OCI-LY3 (cell line): ENCODE measurements around the gene SYTL3.

ENCODE experiments used
- H2AFZ ChIP-seq: fragments of 200-600, 300-600 bp; shearing (Covaris generic); 2 replicates; pipeline ENCODE4 v1.6.0; 2014; ENCODE audit warnings: antibody characterized with exemption, low read depth, low read length
- H3K27ac ChIP-seq: fragments of 200-600, 300-600 bp; sonication (generic); 2 replicates; pipeline ENCODE4 v1.5.1; 2014; ENCODE audit warnings: mild to moderate bottlenecking, low read length, moderate library complexity, mixed read lengths
- H3K27me3 ChIP-seq: fragments of 200-600, 300-600 bp; sonication (generic); 2 replicates; pipeline ENCODE4 v1.6.1; 2014; ENCODE audit warnings: low read depth, low read length, mixed read lengths
- H3K36me3 ChIP-seq: fragments of 200-600, 300-600 bp; sonication (generic); replicated peaks from 2 replicates; pipeline ENCODE3; 2014; ENCODE audit warnings: low read depth, low read length, mixed read lengths
- H3K4me1 ChIP-seq: fragments of 300-600, 200-600 bp; sonication (generic); 2 replicates; pipeline ENCODE4 v1.6.1; 2014; ENCODE audit warnings: low read length, mixed read lengths
- H3K4me2 ChIP-seq: fragments of 200-600, 300-600 bp; sonication (generic); 2 replicates; pipeline ENCODE4 v1.6.1; 2014; ENCODE audit warnings: low read length, mixed read lengths
- H3K4me3 ChIP-seq: fragments of 300-600, 200-600 bp; sonication (generic); 2 replicates; pipeline ENCODE4 v1.5.1; 2014; ENCODE audit warnings: antibody characterized with exemption, mild to moderate bottlenecking, low read length, moderate library complexity
- H3K79me2 ChIP-seq: fragments of 300-600, 200-600 bp; shearing (Covaris generic); 2 replicates; pipeline ENCODE4 v1.6.1; 2014; ENCODE audit warnings: mild to moderate bottlenecking, low read length, mixed read lengths
- H3K9ac ChIP-seq: fragments of 300-600, 200-600 bp; shearing (Covaris generic); 2 replicates; pipeline ENCODE4 v1.6.0; 2014; ENCODE audit warnings: mild to moderate bottlenecking, low read length, moderate library complexity
- H3K9me3 ChIP-seq: fragments of 200-600, 300-600 bp; shearing (Covaris generic); 2 replicates; pipeline ENCODE4 v1.6.1; 2014; ENCODE audit warnings: low read length, mixed read lengths; ENCODE audit not compliant: insufficient read depth
- H4K20me1 ChIP-seq: fragments of 200-600, 300-600 bp; sonication (generic); 2 replicates; pipeline ENCODE4 v1.6.1; 2016; ENCODE audit warnings: low read length, mixed read lengths; ENCODE audit not compliant: insufficient read depth
- EZH2phosphoT487 ChIP-seq: fragments of 200-600 bp; shearing (Covaris generic); IDR thresholded peaks from 2 replicates; pipeline ENCODE4 v1.6.1; 2018; ENCODE audit warnings: antibody characterized with exemption, mixed run types, low read depth
- TF ChIP-seq, protein P1 (sequence below): fragments of 200-600, 300-600 bp; sonication (generic); IDR thresholded peaks from 2 replicates; pipeline ENCODE4 v1.5.1; 2014; ENCODE audit warnings: antibody characterized with exemption, low read length, low read depth

The SYTL3 gene

DNA sequence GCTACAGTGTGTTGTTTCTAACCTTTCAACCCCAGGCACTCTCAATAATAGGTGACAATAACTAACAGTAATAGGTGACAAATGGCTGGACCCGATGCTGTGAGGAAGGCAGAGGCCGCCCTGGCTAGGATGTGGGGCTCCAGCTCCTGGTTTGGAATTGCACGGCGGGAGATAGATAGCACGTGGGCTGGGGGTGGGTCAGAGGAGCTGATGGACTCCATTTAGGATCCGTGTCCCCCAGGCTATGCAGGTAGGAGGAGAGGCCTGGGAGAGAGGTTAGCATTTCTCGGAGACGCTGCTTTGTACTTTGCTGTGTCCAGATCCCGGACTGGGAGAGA, 107.9 kb downstream of the SYTL3 start:
- Histone ChIP-seq H3K27ac (no peak overlapping the region), H4K20me1 (no peaks in the 10 kb centered on the region), H2AFZ (no peak overlapping the region), H3K4me1 (peaks cover 6% of the 10 kb centered on the region; the same call in 1 of the 2 replicates), H3K9me3 (no peaks in the 10 kb centered on the region), H3K4me2 (no peak overlapping the region), H3K27me3 (no peaks in the 10 kb centered on the region), H3K79me2 (no peaks in the 10 kb centered on the region), H3K4me3 (no peak overlapping the region), H3K36me3 (no peaks in the 10 kb centered on the region), H3K9ac (no peak overlapping the region)
- TF ChIP-seq EZH2phosphoT487, result no peak
- TF ChIP-seq, protein P1, sequence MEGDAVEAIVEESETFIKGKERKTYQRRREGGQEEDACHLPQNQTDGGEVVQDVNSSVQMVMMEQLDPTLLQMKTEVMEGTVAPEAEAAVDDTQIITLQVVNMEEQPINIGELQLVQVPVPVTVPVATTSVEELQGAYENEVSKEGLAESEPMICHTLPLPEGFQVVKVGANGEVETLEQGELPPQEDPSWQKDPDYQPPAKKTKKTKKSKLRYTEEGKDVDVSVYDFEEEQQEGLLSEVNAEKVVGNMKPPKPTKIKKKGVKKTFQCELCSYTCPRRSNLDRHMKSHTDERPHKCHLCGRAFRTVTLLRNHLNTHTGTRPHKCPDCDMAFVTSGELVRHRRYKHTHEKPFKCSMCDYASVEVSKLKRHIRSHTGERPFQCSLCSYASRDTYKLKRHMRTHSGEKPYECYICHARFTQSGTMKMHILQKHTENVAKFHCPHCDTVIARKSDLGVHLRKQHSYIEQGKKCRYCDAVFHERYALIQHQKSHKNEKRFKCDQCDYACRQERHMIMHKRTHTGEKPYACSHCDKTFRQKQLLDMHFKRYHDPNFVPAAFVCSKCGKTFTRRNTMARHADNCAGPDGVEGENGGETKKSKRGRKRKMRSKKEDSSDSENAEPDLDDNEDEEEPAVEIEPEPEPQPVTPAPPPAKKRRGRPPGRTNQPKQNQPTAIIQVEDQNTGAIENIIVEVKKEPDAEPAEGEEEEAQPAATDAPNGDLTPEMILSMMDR, result no peak

DNA sequence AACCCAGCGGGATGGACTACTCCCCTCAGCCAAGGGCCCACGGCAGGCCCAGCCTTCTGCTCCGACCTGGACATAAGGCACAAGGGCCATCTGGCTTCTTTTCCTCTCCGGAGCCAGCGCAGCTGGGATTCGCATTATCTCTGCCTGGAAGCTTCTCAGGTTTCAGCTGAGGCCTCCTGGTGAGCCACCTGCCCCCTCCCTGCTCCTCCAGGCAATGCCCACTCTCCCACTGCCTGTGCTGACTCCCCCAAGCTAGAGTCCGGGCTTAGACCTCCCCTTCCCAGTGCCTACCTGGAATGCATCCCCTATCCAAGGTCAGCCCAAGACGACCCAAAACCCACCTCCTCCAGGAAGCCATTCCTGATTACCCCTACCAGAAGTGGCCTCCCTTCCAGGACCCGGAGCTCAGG, 108.6 kb downstream of the SYTL3 start:
- Histone ChIP-seq H3K79me2 (no peaks in the 10 kb centered on the region), H3K4me1 (peaks cover 5% of the 10 kb centered on the region; the same call in 1 of the 2 replicates), H4K20me1 (no peaks in the 10 kb centered on the region), H3K9ac (no peak overlapping the region), H3K9me3 (no peaks in the 10 kb centered on the region), H3K4me3 (no peak overlapping the region), H2AFZ (no peak overlapping the region), H3K36me3 (no peaks in the 10 kb centered on the region), H3K27ac (no peak overlapping the region), H3K27me3 (no peaks in the 10 kb centered on the region), H3K4me2 (no peak overlapping the region)
- no peak for TF ChIP-seq EZH2phosphoT487
- TF ChIP-seq, protein P1, result no peak

- H3K36me3 ChIP-seq, result no peaks in the 10 kb centered on the region
- no peak overlapping the region for H3K9ac ChIP-seq
- H3K79me2 ChIP-seq, result no peaks in the 10 kb centered on the region
- no peak overlapping the region for H3K27ac ChIP-seq
- peaks cover 5% of the 10 kb centered on the region; the same call in 1 of the 2 replicates for H3K4me1 ChIP-seq
- no peak overlapping the region for H2AFZ ChIP-seq
- no peak for TF ChIP-seq EZH2phosphoT487
- TF ChIP-seq, protein P1, result no peak
- H3K4me3 ChIP-seq, result no peak overlapping the region
- no peaks in the 10 kb centered on the region for H4K20me1 ChIP-seq
- no peaks in the 10 kb centered on the region for H3K27me3 ChIP-seq
- no peaks in the 10 kb centered on the region for H3K9me3 ChIP-seq
- no peak overlapping the region for H3K4me2 ChIP-seq
Observed at GRCh38 chr6:158758941-158759479, 109.2 kb downstream of the SYTL3 start.

- Histone ChIP-seq H3K27me3 (no peaks in the 10 kb centered on the region), H3K4me2 (no peak overlapping the region), H3K79me2 (no peaks in the 10 kb centered on the region), H3K9me3 (no peaks in the 10 kb centered on the region), H3K4me1 (peaks cover 5% of the 10 kb centered on the region; the same call in 1 of the 2 replicates), H3K4me3 (no peak overlapping the region), H3K27ac (no peak overlapping the region), H3K9ac (no peak overlapping the region), H2AFZ (no peak overlapping the region), H4K20me1 (no peaks in the 10 kb centered on the region), H3K36me3 (no peaks in the 10 kb centered on the region)
- no peak for TF ChIP-seq EZH2phosphoT487
- TF ChIP-seq, protein P1, result no peak
Observed at GRCh38 chr6:158759966-158760617, 110.2 kb downstream of the SYTL3 start.
